Measurements from ENCODE around the gene PLAC8.
"Not testable (repeated sequence)": the region's sequence is repeated elsewhere in the genome, so short reads cannot be mapped to it uniquely, and the experiment has no call there.

PLAC8 gene

GRCh38 chr4:83112678-83113428, 1.7 kb downstream of the PLAC8 start:
- DNase-seq (ENCODE audit: low read depth in 2 of 2), result no peak

- no peak for DNase-seq (ENCODE audit: low read depth in 2 of 2)
These were observed 2.3 kb downstream of the PLAC8 start for GRCh38 chr4:83112231-83112630.

- not testable (repeated sequence) for DNase-seq (ENCODE audit: low read depth in 2 of 2)
These were observed 2.8 kb downstream of the PLAC8 start for GRCh38 chr4:83111751-83112141.

- no peak for DNase-seq (ENCODE audit: low read depth in 2 of 2)
These were observed 3.4 kb downstream of the PLAC8 start for GRCh38 chr4:83110970-83111750.

- peak; percentile 77 to 80 for DNase-seq (ENCODE audit: low read depth in 2 of 2)
These were observed 4.1 kb downstream of the PLAC8 start for GRCh38 chr4:83110223-83110945.

- DNase-seq (ENCODE audit: low read depth in 2 of 2), result no peak
These were observed 4.9 kb downstream of the PLAC8 start for GRCh38 chr4:83109480-83110222.

- DNase-seq (ENCODE audit: low read depth in 2 of 2), result no peak
These were observed 6.2 kb downstream of the PLAC8 start for GRCh38 chr4:83108101-83108861.

- no peak for DNase-seq (ENCODE audit: low read depth in 2 of 2)
These were observed 6.9 kb downstream of the PLAC8 start for GRCh38 chr4:83107631-83108030.

GRCh38 chr4:83104991-83105390, 9.5 kb downstream of the PLAC8 start:
- no peak for DNase-seq (ENCODE audit: low read depth in 2 of 2)

- no peak for DNase-seq (ENCODE audit: low read depth in 2 of 2)
These were observed 18.1 kb downstream of the PLAC8 start for GRCh38 chr4:83096397-83096796.

- DNase-seq (ENCODE audit: low read depth in 2 of 2), result no peak
These were observed 21.4 kb downstream of the PLAC8 start for GRCh38 chr4:83093060-83093640.

GRCh38 chr4:83089410-83090157, 24.9 kb downstream of the PLAC8 start:
- DNase-seq (ENCODE audit: low read depth in 2 of 2), result no peak

- DNase-seq (ENCODE audit: low read depth in 2 of 2), result not testable (repeated sequence)
These were observed 29.6 kb downstream of the PLAC8 start for GRCh38 chr4:83084956-83085355.

- DNase-seq (ENCODE audit: low read depth in 2 of 2), result peak in 1 of 2 donors; percentile 22
These were observed 30.5 kb downstream of the PLAC8 start for GRCh38 chr4:83083925-83084475.

- DNase-seq (ENCODE audit: low read depth in 2 of 2), result no peak
These were observed 31.8 kb downstream of the PLAC8 start for GRCh38 chr4:83082777-83083176.

- no peak for DNase-seq (ENCODE audit: low read depth in 2 of 2)
These were observed 34.0 kb downstream of the PLAC8 start for GRCh38 chr4:83080561-83080960.

- no peak for DNase-seq (ENCODE audit: low read depth in 2 of 2)
These were observed 39.0 kb downstream of the PLAC8 start for GRCh38 chr4:83075311-83076095.

- not testable (repeated sequence) for DNase-seq (ENCODE audit: low read depth in 2 of 2)
These were observed 39.7 kb downstream of the PLAC8 start for GRCh38 chr4:83074783-83075182.

Data from stimulated activated CD8-positive, alpha-beta memory T cell treated with anti-CD3 and anti-CD28 coated beads, Interleukin-7, amount 100 ng/mL, for 1 hour (primary cell).